ENCODE results near the gene CRTAC1. TPM values are rescaled to one million over a fixed set of nuclear protein-coding genes. Genes with fewer than 3 reads are reported as not detected.

The CRTAC1 gene
- total RNA-seq, 1 donor from 2014 or later = 0.66 TPM

- Histone ChIP-seq H3K4me1 (ENCODE audit: insufficient read depth, low read length) (no peaks in the 10 kb centered on the region), H2AFZ (ENCODE audit: low read depth, low read length) (no peak overlapping the region), H3K4me3 (ENCODE audit: insufficient read depth, low read depth, low read length) (no peak overlapping the region), H4K20me1 (ENCODE audit: insufficient read depth, low read length) (no peaks in the 10 kb centered on the region), H3K4me2 (ENCODE audit: low read length) (no peak overlapping the region), H3K79me2 (ENCODE audit: insufficient read depth, low read length) (no peaks in the 10 kb centered on the region), H3K9me3 (ENCODE audit: insufficient read depth, low read depth, low read length) (no peaks in the 10 kb centered on the region), H3K27ac (ENCODE audit: low read depth, low read length) (no peak overlapping the region), H3K36me3 (ENCODE audit: insufficient read depth, low read length) (no peaks in the 10 kb centered on the region), H3K9ac (ENCODE audit: low read length) (no peak overlapping the region), H3K27me3 (ENCODE audit: insufficient read depth, low read length) (peaks cover 45% of the 10 kb centered on the region)
- DNase-seq (ENCODE audit: low read depth) (no peak), FAIRE-seq (no peak)
- Mint-ChIP-seq H3K4me3 (ENCODE audit: unreplicated experiment) (no peak overlapping the region), H3K27me3 (ENCODE audit: low read depth, unreplicated experiment) (peaks cover 55% of the 10 kb centered on the region), H3K27ac (ENCODE audit: unreplicated experiment) (no peak overlapping the region), H3K36me3 (ENCODE audit: low read depth, unreplicated experiment) (no peaks in the 10 kb centered on the region), H3K9me3 (ENCODE audit: unreplicated experiment) (no peaks in the 10 kb centered on the region), H3K4me1 (ENCODE audit: low read depth, unreplicated experiment) (no peaks in the 10 kb centered on the region)
- TF ChIP-seq EZH2 (IDR thresholded peaks at IDR 0.05; ENCODE audit: insufficient read depth, low read length) (no peak), CTCF (IDR thresholded peaks at IDR 0.05; ENCODE audit: insufficient read depth, low read depth, low read length) (no peak)
These were observed 178.1 kb downstream of the CRTAC1 start for GRCh38 chr10:97852277-97852676.

- Histone ChIP-seq H3K4me3 (ENCODE audit: insufficient read depth, low read depth, low read length) (no peak overlapping the region), H3K9me3 (ENCODE audit: insufficient read depth, low read depth, low read length) (no peaks in the 10 kb centered on the region), H4K20me1 (ENCODE audit: insufficient read depth, low read length) (no peaks in the 10 kb centered on the region), H3K79me2 (ENCODE audit: insufficient read depth, low read length) (no peaks in the 10 kb centered on the region), H2AFZ (ENCODE audit: low read depth, low read length) (no peak overlapping the region), H3K4me1 (ENCODE audit: insufficient read depth, low read length) (no peaks in the 10 kb centered on the region), H3K27me3 (ENCODE audit: insufficient read depth, low read length) (peaks cover 43% of the 10 kb centered on the region), H3K27ac (ENCODE audit: low read depth, low read length) (no peak overlapping the region), H3K9ac (ENCODE audit: low read length) (no peak overlapping the region), H3K4me2 (ENCODE audit: low read length) (no peak overlapping the region), H3K36me3 (ENCODE audit: insufficient read depth, low read length) (no peaks in the 10 kb centered on the region)
- Mint-ChIP-seq H3K4me1 (ENCODE audit: low read depth, unreplicated experiment) (no peaks in the 10 kb centered on the region), H3K27ac (ENCODE audit: unreplicated experiment) (no peak overlapping the region), H3K36me3 (ENCODE audit: low read depth, unreplicated experiment) (no peaks in the 10 kb centered on the region), H3K4me3 (ENCODE audit: unreplicated experiment) (no peak overlapping the region), H3K27me3 (ENCODE audit: low read depth, unreplicated experiment) (peaks cover 55% of the 10 kb centered on the region), H3K9me3 (ENCODE audit: unreplicated experiment) (no peaks in the 10 kb centered on the region)
- DNase-seq (ENCODE audit: low read depth) (no peak), FAIRE-seq (no peak)
- no peak for TF ChIP-seq CTCF (IDR thresholded peaks at IDR 0.05; ENCODE audit: insufficient read depth, low read depth, low read length)
- no peak for TF ChIP-seq EZH2 (IDR thresholded peaks at IDR 0.05; ENCODE audit: insufficient read depth, low read length)
These were observed 178.9 kb downstream of the CRTAC1 start for GRCh38 chr10:97851341-97852001.

GRCh38 chr10:97850446-97850845 lies 180.0 kb downstream of the CRTAC1 start:
- no peak overlapping the region for H2AFZ ChIP-seq (ENCODE audit: low read depth, low read length)
- no peaks in the 10 kb centered on the region for H4K20me1 ChIP-seq (ENCODE audit: insufficient read depth, low read length)
- Mint-ChIP-seq H3K27ac (ENCODE audit: unreplicated experiment) (no peak overlapping the region), H3K9me3 (ENCODE audit: unreplicated experiment) (no peaks in the 10 kb centered on the region), H3K27me3 (ENCODE audit: low read depth, unreplicated experiment) (peaks cover 55% of the 10 kb centered on the region), H3K36me3 (ENCODE audit: low read depth, unreplicated experiment) (no peaks in the 10 kb centered on the region), H3K4me1 (ENCODE audit: low read depth, unreplicated experiment) (no peaks in the 10 kb centered on the region), H3K4me3 (ENCODE audit: unreplicated experiment) (peak overlapping the region; percentile 60)
- DNase-seq (ENCODE audit: low read depth) (no peak), FAIRE-seq (no peak)
- H3K27ac ChIP-seq (ENCODE audit: low read depth, low read length) = no peak overlapping the region
- no peaks in the 10 kb centered on the region for H3K4me1 ChIP-seq (ENCODE audit: insufficient read depth, low read length)
- peaks cover 46% of the 10 kb centered on the region for H3K27me3 ChIP-seq (ENCODE audit: insufficient read depth, low read length)
- TF ChIP-seq CTCF (IDR thresholded peaks at IDR 0.05; ENCODE audit: insufficient read depth, low read depth, low read length) (no peak), EZH2 (IDR thresholded peaks at IDR 0.05; ENCODE audit: insufficient read depth, low read length) (peak; percentile 83)
- H3K9me3 ChIP-seq (ENCODE audit: insufficient read depth, low read depth, low read length) = no peaks in the 10 kb centered on the region
- H3K4me3 ChIP-seq (ENCODE audit: insufficient read depth, low read depth, low read length) = no peak overlapping the region
- no peak overlapping the region for H3K9ac ChIP-seq (ENCODE audit: low read length)
- no peaks in the 10 kb centered on the region for H3K36me3 ChIP-seq (ENCODE audit: insufficient read depth, low read length)
- H3K4me2 ChIP-seq (ENCODE audit: low read length) = peak overlapping the region; percentile 62
- H3K79me2 ChIP-seq (ENCODE audit: insufficient read depth, low read length) = no peaks in the 10 kb centered on the region

All from astrocyte (in vitro differentiated cells and primary cell).